Left ventricle myocardium inferior (tissue), 1 donor: ENCODE data around the gene ACER2. TPM values are rescaled to one million over a fixed set of nuclear protein-coding genes. Genes with fewer than 3 reads are reported as not detected.
A peak's percentile ranks its signal among the peaks of the same experiment; 100 is the strongest.
"Not testable (repeated sequence)": the region's sequence is repeated elsewhere in the genome, so short reads cannot be mapped to it uniquely, and the experiment has no call there.

Experiments
- DNase-seq: peaks from one replicate; pipeline ENCODE4 v3.0.0-alpha.2; 2020
- H3K27ac ChIP-seq: fragments of 200-600 bp; replicated peaks from 2 replicates; pipeline ENCODE4 v1.8.0; 2021
- H3K27me3 ChIP-seq: fragments of 200-600 bp; 2 replicates; pipeline ENCODE4 v1.8.0; 2021; ENCODE audit warnings: low read depth
- H3K36me3 ChIP-seq: fragments of 200-600 bp; 2 replicates; pipeline ENCODE4 v1.8.0; 2021
- H3K4me1 ChIP-seq: fragments of 200-600 bp; 2 replicates; pipeline ENCODE4 v1.8.0; 2021
- H3K4me3 ChIP-seq: fragments of 200-600 bp; 2 replicates; pipeline ENCODE4 v1.8.0; 2021; ENCODE audit warnings: mild to moderate bottlenecking, moderate library complexity
- H3K9me3 ChIP-seq: fragments of 200-600 bp; replicated peaks from 2 replicates; pipeline ENCODE4 v1.8.0; 2021
- intact Hi-C: fragments of 100-400 bp; cut with micrococcal nuclease; formaldehyde crosslinking; loops from one replicate; pipeline ENCODE4 v1.11.0; 2022
- total RNA-seq: library from RNA; stranded (reverse); fragmentation: NEBNext Ultra II Directional; extraction: Animal tissue kit (Norgen Biotek cat#: 25700); gene quantifications from one replicate; pipeline ENCODE4 v1.2.1, GENCODE V29; 2021
- TF ChIP-seq, protein P1 (sequence below): fragments of 200-600 bp; IDR thresholded peaks from 2 replicates; pipeline ENCODE4 v1.8.0; 2021; ENCODE audit warnings: antibody characterized with exemption, mild to moderate bottlenecking, borderline replicate concordance
- donor health status: DM: no; HTN: yes; CAD: no; lungs with severe emphysema.

The ACER2 gene
- total RNA-seq, 1 donor from 2014 or later = 3.8 TPM

DNA sequence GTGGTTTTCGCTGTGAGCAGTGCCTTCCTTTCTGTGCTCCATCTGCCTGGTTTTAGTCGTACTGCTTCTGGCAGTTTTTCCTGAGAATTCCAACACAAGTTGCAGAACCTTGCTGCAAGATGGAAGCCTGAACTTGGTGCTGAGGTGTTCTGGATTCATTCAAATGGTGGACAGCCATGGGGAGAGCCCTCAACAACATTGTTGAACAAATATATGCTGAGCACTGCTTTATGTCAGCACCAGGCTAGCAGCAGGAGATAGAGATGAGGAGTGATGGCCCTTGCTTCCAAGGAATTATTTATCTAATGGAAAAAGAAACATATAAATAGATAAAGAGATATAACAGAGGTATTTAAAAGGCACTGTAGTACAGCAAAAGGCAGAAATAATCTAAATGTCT, 21.5 kb upstream of the ACER2 start:
- Histone ChIP-seq H3K36me3 (no peaks in the 10 kb centered on the region), H3K27ac (no peak overlapping the region), H3K9me3 (no peaks in the 10 kb centered on the region), H3K27me3 (no peaks in the 10 kb centered on the region), H3K4me3 (no peak overlapping the region), H3K4me1 (no peaks in the 10 kb centered on the region)
- TF ChIP-seq, protein P1, sequence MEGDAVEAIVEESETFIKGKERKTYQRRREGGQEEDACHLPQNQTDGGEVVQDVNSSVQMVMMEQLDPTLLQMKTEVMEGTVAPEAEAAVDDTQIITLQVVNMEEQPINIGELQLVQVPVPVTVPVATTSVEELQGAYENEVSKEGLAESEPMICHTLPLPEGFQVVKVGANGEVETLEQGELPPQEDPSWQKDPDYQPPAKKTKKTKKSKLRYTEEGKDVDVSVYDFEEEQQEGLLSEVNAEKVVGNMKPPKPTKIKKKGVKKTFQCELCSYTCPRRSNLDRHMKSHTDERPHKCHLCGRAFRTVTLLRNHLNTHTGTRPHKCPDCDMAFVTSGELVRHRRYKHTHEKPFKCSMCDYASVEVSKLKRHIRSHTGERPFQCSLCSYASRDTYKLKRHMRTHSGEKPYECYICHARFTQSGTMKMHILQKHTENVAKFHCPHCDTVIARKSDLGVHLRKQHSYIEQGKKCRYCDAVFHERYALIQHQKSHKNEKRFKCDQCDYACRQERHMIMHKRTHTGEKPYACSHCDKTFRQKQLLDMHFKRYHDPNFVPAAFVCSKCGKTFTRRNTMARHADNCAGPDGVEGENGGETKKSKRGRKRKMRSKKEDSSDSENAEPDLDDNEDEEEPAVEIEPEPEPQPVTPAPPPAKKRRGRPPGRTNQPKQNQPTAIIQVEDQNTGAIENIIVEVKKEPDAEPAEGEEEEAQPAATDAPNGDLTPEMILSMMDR = no peak
- DNase-seq = no peak
- intact Hi-C loops = no loop called here

DNA sequence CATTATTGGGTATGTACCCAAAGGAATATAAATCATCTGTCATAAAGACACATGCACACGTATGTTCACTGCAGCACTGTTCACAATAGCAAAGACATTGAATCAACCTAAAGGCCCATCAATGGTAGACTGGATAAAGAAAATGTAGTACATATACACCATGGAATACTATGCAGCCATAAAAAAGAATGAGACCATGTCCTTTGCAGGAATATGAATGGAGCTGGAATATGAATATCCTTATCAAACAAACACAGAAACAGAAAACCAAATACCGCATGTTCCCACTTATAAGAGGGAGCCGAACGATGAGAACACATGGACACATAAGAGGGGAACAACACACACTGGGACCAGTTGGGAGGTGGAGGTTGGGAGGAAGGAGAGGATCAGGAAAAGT, 19.3 kb upstream of the ACER2 start:
- H3K4me1 ChIP-seq, H3K27me3 ChIP-seq, intact Hi-C loops, H3K36me3 ChIP-seq, H3K9me3 ChIP-seq, DNase-seq, H3K4me3 ChIP-seq, H3K27ac ChIP-seq: not testable (repeated sequence)

DNA sequence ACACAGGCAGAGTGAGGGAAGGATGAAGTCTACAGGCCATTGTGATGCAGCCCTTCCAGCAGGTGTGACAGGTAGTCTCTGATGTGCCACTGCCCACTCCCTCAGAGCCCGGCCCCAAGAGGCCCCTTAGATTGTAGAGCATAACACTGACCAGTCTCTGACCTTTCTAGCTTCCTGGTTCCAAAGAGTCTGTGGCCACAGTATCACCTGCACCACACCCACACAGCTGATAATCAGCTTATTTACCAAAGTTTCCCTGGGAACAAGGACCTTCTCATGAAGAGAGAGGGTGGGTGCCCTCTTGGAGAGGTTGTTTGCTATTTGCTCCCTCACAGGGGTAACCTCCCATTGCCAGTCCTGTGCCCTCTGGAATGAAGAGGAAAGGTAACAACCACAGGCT, 11.0 kb upstream of the ACER2 start:
- DNase-seq = no peak
- Histone ChIP-seq H3K27ac (no peak overlapping the region), H3K36me3 (no peaks in the 10 kb centered on the region), H3K27me3 (no peaks in the 10 kb centered on the region), H3K4me3 (no peak overlapping the region), H3K4me1 (no peaks in the 10 kb centered on the region), H3K9me3 (peaks cover 3% of the 10 kb centered on the region)
- TF ChIP-seq, protein P1 = no peak
- intact Hi-C loops = no loop called here

DNA sequence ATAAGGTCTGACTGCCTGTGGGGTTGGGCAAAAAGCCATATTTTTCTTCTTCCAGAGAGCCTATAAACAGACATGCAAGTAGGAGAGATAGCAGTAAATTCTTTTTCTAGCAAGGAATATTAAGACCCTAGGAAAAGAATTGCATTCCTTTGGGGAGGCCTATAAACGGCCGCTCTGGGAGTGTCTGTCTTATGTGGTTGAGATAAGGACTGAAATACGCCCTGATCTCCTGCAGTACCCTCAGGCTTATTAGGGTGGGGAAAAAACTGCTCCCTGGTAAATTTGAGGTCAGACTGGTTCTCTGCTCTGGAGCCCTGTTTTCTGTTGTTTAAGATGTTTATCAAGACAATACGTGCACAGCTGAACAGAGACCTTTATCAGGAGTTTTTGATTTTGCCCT, 5.6 kb upstream of the ACER2 start:
- peaks cover 13% of the 10 kb centered on the region for H3K9me3 ChIP-seq
- H3K27ac ChIP-seq, H3K36me3 ChIP-seq, H3K4me3 ChIP-seq, H3K4me1 ChIP-seq, DNase-seq, H3K27me3 ChIP-seq, intact Hi-C loops: not testable (repeated sequence)

DNA sequence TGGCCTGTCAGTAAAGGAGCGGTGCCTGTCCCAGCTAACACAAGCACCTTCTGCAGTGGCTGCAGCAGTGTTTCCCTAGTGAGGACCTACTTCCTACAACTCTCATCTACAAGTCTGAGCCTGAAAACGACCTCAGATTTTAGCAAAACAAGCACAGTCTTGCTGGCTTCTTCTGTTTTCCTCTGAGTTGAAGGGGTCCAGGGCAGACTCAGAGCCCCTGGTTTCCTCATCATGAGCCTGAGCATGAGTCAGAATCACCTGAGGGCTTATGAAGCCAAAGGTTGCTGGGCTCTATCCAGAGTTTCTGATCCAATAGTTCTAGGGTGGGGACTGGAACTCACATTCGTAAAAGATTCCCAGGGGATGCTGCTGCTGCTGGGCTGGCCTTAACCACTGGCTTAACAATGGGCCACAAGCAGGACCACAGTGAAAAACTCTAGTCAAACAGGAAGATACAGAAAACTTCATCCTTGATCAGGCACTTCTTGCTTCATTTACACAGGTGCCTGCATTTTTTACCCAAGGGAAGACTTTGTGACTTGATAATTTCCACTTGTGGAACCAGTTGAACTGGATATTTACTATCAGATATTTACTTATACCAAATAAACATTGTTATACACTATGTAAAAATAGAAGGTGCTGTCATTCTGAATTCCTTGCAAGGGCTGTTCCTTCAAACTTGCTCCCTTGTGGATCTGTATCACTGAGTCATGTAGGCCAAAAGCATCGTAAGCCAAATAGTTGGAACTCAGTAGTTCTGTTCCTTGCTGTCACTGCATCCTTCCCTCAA, 4.3 kb upstream of the ACER2 start:
- peaks cover 13% of the 10 kb centered on the region for H3K9me3 ChIP-seq
- no peak overlapping the region for H3K4me3 ChIP-seq
- intact Hi-C loops = no loop called here
- TF ChIP-seq, protein P1 = no peak
- peak overlapping the region; percentile 3 for H3K27ac ChIP-seq
- DNase-seq = no peak
- no peaks in the 10 kb centered on the region for H3K27me3 ChIP-seq
- H3K4me1 ChIP-seq = peaks cover 17% of the 10 kb centered on the region
- H3K36me3 ChIP-seq = no peaks in the 10 kb centered on the region

DNA sequence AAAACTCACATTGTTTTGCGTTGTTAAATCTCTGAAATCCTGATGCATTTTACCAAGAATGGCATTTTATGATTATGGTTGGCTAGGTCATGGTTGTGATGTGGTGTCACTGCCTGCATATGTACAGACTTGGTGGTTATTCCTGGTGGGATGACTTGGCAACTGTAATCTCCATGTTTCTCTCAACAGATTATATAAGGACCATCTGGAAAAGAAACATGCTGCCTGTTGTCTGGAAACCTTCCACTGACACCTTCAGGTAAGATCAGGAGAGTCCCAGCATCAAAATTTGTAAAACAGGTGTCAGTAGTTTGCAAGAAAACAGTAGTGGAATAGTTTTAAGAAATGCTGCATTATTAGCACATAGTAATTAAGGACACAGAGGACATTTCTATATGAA, 3.0 kb upstream of the ACER2 start:
- intact Hi-C loops = no loop called here
- Histone ChIP-seq H3K27ac (no peak overlapping the region), H3K36me3 (no peaks in the 10 kb centered on the region), H3K27me3 (no peaks in the 10 kb centered on the region), H3K9me3 (peaks cover 13% of the 10 kb centered on the region), H3K4me1 (peaks cover 30% of the 10 kb centered on the region), H3K4me3 (no peak overlapping the region)
- TF ChIP-seq, protein P1 = no peak
- no peak for DNase-seq
